HG03439 (cell line): ENCODE measurements around the gene NVL.
"Not testable (repeated sequence)": the region's sequence is repeated elsewhere in the genome, so short reads cannot be mapped to it uniquely, and the experiment has no call there.

Source experiments
- ATAC-seq: cut with Tn5 transposase; IDR thresholded peaks from one replicate; pipeline ENCODE4 v1.9.1; 2021; ENCODE audit warnings: mild to moderate bottlenecking, moderate library complexity; ENCODE audit not compliant: unreplicated experiment

Gene NVL

DNA sequence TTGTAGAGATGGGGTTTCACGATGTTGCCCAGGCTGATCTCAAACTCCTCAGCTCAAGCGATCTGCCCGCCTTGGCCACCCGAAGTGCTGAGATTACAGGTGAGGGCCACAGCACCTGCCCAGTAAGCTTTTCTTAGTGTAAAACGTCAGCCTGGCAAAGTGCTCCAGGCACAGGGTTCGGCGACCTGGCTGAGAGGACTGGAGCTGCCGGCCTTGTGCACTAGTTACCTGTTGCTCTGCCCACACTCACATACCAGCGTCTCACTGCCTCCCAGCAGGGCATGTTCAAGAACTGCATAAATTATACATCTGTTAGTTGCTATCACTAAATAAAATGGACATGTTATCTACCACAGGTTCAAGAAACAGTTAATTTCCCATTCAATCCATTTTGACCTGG, 91.8 kb downstream of the NVL start:
- no peak for ATAC-seq

DNA sequence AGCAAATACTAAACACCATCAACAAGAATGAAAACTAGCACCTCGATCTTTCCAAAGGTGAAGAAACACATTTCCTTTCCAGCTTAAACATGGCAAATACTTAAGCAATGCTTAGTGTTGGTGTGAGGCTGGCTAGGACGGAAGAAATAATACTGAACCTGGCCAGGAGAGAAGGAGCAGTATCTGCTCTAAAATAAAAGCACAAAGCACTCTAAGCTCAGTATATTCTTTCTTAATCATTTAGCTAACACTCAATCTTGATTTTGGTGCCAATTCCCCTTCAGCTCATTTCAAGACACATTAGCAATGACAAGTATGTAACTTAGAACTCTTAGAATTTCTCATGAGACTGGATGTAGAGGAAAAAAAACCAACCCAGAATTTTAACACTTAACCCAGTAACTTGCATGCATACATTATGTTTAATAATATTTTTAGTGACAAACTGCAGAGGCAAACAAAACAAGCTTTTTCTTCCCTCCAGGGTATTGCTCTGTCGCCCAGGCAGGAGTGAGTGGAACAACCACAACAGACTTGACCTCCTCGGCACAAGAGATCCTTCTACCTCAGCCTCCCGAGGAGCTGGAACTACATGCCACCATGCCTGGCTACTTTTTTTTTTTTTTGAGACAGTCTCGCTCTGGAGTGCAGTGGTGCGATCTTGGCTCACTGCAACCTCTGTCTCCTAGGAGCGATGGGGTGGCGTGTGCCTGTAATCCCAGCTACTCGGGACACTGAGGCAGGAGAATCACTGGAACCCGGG, 92.7 kb downstream of the NVL start:
- no peak for ATAC-seq

DNA sequence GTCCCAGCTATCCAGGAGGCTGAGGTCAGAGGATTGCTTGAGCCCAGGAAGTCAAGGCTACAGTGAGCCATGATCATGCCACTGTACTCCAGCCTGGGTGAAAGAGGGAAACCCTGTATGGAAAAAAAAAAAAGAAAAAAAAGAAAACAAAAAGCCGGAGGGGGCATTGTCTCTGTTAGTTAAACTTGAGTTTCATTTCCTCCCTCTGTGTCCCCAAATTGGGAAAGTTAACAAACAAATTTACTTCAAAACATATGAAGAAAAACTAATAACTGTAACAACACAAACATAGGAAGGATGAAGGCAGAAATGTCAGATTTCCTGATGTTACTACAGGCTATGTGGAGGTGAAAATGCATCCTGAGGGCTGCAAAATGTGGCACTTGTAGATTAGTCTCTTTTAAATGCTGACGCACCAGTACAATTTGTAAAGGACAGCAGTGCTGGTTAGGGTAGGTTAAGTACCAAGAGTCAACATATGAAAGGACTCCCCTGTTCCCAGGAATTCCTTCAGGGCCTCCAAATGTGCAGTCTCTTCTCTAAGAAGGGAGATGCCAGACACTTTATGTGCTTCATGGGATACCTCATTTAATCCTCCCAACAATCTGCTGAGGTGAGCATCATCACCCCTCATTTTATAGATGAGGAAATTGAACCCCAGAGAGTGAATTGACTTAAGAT, 94.0 kb downstream of the NVL start:
- no peak for ATAC-seq

DNA sequence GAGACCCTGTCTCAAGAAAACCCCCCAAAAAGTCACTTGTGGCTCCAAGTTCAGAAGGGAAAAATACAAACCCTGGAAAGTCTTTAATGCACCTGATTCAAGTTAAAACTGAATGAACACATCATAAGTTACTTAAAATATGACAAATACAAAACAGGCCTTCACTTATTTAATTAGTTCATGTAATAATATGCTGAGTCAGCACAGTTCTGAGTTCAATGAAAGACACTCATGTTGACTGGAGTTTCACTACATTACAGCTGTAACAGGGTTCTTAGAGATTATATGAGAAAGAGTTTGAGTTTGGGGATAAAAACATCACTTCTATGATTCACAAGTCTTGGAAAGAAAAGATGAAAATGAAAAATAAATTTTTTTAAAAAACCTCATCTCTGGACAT, 96.0 kb downstream of the NVL start:
- ATAC-seq, result no peak

DNA sequence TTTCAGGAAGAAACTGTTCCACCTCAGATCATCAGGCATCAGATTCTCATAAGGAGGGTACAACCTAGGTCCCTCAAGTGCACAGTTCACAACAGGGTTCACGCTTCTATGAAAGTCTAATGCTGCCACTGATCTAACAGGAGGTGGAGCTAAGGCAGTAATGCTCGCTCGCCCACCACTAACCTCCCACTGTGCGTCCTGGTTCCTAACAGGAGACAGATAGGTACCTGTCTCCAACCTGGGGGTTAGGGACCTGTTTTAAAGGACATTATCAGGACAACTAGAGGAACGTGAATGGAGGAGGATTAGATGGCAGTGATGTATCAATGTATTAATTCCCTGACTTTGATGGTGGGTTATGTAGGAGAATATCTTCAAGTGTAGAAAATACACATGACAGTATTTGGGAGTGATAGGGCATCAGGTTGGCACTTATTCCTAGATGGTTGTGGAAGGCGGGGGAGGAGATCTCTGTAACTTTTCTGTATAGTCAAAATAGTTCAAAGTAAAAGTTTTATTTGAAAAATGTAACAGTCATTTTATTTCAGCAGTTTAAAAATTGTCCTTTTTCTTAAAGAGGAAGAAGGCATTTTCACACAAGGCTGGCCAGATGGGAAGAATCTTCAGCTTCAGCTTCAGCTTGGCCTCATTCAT, 103.0 kb downstream of the NVL start:
- ATAC-seq, result no peak

DNA sequence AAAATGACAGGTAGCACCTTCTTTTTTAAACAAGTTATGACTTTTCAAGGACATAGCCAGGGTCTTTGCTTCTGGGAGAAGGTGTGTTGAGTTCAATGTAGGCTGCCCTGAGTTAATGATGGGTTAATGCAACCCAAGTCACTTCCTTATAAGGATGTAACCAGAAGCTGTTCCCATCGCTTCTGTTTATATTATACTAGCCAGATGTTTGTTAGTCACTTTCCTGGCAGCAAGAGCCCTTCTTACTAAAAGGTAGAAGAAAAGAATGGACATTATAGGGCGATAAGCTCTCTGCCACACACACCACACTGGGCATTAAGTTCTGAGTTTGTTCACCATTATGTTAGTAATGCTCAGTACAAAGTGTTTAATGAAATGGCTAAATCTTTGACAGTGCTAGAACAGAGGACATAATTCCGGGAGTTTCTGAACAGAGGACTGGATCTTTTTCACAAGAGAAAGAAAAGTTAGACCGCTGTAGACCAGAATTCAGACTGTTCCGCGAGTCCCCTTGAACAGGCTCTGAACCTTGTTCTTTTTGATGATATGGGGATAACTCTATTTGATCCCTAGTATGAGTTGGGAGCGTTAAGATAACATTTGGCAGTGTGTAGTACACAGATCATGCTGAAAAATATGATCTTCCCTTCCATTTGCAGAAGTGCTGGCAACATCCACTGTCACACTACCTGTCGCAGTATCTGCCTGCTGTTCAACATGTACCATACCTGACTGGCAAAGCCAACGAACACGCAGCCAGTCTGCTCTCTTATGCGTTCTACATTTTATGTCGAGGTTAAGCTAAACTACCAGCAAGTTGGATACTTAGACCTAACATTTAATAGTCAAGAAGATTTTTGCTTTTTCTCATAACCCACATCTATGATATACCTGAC, 105.9 kb downstream of the NVL start:
- no peak for ATAC-seq

DNA sequence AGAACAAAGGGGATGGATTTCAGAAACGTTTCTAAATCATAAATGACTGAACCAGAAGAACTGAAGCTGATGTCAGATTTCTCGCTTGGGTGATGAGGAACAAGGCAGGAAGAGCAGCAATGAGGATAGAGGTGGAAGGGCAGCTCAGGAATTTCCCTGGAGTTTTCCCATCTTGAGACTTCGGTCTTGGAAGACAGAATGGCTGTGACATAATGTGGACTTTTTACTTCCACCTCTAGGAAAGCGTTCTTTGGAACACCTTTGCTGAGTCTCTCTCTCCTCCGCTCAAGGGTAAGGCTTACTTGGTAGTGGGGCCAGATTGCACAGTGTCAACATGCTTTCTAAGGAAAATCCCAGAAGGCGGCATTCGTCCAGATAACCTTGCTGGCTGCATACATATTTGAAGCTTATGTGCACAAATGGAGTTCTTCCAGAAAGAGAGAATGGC, 110.3 kb downstream of the NVL start:
- no peak for ATAC-seq

DNA sequence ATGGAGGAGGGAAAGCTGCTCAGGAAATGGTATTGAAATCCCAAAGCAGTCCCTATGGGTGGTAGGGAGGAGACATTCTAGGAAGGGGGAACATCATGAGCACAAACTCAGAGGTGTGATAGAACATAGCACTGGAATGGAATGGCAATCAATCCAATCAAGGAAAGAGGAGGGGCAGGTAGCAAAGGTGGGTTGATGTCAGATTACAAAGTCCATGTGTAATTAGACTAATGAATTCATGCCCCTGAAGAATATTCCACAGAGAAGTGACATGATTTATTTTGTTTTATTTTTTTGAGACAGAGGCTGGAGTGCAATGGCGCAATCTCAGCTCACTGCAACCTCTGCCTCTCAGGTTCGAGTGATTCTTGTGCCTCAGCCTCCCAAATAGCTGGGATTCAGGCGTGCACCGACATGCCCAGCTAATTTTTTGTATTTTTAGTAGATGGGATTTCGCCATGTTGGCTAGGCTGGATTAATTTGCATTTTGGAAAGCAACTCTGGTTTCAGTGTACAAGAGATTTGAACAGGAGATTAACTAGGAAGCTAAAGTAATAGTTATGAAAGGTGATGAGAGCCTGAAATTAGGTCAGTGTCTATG, 110.9 kb downstream of the NVL start:
- ATAC-seq, result no peak

DNA sequence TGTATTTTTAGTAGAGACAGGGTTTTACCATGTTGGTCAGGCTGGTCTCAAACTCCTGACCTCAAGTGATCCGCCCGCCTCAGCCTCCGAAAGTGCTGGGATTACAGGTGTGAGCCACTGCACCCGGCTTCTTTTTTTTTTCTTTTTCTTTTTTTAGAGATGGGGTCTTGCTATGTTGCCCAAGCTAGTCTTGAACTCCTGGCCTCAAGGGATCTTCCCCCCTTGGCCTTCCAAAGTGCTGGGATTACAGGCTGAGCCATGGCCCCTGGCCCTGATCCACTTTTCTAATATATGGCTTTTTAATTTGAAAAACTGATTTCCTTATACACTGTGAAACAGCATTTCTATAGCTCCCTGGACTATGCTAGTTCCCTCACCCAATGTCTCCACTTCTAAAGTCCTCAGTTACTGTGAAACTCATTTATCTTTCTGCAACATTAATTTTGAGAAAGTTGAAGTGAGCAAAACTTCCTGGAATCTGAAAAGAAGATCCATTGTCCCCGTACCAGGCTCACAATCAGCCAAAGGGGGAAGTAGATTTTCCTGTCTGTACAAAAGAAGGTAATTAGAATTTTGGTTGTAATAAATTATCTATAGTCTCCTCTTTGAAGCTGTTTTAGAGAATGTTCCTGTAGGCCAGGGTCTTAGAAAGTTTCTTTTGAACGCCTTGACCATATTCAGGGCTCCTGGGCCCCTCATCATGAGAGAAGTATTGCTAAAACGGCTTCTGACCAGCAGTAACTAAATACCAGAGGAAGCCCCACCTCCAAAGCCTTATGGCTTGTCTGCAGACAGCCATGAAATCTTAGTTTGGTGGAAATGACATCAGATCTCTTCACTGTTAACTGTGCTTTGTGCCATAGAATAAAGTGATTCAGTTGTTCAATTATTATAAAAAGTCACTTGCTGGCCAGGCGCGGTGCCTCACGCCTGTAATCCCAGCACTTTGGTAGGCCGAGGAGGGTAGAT, 112.0 kb downstream of the NVL start:
- ATAC-seq, result no peak

DNA sequence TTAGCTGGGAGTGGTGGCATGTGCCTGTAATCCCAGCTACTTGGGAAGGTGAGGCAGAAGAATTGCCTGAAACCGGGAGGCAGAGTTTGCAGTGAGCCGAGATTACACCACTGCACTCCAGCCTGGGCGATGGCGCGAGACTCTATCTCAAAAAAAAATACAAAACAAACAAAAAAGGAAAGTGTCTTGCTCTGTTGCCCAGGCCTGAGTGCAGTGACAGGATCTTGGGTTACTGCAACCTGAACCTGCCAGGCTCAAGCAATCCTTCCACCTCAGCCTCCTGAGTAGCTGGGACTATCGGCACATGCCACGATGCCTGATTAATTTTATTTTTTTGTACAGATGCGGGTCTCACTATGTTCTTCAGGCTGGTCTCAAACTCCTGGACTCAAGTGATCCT, 113.6 kb downstream of the NVL start:
- ATAC-seq, result no peak

DNA sequence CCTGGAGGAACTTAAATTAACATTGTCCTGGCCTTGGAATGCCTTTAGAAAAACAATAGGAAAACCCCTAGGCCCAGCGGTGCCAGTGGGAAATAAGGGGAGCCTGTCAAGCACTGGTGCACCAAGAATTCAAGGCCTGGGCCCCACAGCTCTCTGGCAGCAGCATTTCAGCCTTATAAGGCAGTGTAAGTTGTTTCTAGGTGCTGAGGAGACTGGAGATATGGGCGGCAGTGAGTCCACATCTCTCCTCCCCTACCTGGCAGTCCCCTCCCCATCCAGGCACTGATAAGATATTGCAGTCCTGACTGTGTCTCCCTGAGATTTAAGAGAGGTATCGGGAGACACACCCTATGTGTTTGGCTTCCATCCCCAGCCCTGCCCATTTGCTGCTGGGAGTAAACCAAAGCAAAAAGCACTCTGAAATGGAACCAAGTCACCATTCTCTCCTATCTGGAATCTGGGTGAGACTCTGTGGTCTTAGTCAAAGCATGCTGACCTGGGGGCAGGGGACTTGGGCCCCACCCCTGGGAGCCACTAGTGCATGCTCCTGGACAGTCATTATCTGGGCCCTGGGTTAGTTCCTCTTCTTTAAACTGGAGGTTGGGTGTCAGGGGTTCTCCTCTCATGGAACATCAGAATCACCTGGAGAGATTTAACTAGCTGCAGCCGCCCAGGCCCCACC, 116.4 kb downstream of the NVL start:
- ATAC-seq, result no peak

DNA sequence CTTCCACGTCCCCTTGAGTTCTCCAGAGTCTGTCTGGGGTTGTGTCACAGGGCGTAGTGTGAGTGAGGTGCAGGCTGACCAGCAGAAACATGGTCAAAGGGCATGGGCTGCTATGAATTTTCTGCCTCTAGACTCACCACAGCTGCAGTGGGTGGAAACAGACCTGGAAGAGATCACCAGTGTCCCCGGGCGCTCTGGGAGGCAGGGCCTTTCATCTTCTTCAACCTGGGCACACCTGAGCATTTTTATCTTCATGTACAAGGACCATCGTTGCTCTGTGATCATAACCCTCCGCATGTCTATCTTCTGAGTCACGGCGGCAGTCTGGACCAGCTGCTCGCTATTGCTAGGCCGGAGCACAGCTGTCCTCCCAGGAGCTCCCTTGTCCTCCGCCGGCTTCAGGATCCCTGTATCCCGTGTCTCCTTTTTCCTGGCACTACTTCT, 117.3 kb downstream of the NVL start:
- no peak for ATAC-seq

DNA sequence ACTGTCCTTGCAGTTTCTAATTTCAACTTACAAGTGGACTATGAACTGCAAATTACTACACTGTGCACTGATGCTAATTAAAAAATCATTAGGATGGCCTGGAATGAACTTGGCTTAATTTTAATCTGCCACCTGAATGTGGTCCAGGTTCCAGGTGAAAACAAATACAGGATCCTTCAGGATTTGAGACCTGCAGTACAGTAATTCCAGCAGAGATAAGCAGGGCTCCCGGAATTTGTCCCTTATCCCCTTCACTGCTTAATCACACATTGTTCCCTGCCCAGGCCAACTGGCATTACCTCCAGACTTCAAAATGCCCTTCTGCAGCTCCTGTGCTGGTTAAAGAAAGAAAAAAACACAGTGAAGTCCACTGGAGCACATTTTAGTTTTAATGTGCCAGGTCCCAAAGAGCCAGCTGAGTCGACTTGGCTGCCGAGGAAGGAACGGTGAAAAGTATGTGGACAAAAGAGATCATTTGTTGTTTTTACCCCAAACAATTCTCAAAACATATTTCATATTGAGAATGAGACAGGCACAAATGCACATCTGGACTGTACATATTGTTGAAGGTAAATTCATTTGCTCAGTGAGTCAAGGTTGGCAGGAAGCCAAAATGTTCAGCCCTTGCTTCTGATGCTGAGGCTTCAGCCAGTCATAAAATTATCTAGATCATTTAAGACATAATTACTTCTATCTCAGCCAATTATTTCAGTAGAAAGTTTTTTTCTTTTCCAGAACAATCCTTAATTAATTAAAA, 118.6 kb downstream of the NVL start:
- no peak for ATAC-seq

DNA sequence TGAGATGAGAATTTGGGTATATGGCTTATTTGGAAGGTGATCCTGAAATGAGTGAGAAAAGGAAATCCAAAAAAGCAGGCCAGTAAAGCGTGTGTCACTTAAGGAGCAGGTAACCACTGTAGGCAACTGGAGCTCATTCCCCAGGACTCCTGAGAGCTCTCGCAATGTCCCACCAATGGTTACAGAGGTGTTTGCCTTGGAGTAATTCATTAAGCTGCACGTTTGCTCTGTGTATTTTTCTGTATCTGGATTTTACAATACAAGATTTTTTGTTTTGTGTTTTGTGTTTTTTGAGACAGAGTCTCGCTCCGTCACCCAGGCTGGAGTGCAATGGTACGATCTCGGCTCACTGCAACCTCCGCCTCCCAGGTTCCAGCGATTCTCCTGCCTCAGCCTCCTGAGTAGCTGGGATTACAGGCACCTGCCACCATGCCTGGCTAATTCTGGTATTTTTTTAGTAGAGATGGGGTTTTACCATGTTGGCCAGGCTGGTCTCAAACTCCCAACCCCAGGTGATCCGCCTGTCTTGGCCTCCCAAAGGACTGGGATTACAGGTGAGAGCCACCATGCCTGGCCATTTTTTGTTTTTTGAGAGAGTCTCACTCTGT, 123.9 kb downstream of the NVL start:
- ATAC-seq, result not testable (repeated sequence)

DNA sequence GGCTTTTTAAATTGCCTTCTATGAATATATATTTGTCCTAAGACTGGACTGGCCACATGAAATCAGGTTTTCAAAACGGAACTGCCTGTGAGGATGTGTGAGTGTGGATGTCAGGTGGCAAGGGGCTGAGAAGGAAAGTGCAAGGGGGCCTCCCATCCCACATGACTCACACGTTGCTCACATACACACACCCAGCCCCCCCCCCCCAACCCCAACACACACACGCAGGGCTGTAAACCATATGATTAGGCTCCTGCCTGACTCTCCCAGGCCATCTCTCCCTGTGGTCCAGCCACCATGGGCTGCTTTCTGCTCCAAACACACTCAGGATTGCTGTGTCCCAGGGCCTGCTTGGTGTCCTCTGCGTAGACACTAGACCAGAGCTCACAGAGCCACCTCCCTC, 124.5 kb downstream of the NVL start:
- ATAC-seq, result no peak

DNA sequence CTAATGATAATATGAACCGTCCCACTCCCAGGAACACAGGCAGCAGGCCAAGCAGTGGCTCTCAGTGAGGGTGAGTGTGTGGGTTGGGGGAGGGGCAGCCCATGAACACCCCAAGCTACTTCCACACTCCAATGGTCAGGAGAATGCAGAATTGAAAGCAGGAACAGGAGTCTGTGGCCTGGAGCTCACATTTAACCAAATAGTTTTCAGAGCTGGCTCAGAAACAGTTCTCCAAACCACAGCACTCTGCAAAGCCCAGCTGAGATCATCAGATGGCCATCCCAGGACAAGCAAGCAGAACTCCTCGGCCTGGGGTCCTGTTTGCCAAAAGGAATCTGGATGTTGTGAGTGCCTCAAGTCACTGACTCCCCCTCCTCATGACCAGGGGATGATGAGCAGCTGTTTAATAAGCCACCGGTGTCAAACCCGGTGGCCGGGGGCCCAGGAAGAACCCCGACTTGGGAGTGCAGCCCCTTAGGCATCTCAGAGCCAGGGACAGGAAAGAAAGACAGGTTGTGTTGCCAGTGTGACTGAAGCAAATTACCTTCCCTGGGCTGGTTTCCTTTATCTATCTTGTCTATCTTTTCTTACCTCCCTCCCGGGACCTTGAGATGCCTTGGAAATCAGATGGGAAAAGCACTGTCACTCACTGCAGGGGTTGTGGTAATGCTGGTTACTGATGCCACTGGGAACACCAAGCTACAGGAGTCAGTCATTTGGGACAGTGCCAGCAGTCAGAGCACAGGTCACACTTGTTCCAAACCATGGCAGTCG, 126.5 kb downstream of the NVL start:
- ATAC-seq, result no peak

DNA sequence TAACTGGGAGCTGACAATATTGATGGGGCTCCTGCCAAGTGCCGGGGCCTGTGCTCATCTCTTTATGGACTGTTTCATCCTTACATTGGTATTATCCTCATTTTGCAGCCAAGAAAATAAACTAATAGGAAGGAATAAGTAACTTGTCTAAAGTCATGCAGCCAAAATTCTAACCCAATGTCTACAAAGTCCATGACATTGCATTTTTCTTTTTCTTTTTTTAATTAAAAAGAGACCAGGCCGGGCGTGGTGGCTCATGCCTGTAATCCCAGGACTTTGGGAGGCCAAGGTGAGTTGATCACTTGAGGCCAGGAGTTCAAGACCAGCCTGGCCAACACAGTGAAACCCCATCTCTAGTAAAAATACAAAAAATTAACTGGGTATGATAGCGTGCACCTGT, 128.1 kb downstream of the NVL start:
- no peak for ATAC-seq
